ENCODE results near the gene KDM4C. TPM values are rescaled to one million over a fixed set of nuclear protein-coding genes. Genes with fewer than 3 reads are reported as not detected.

The KDM4C gene
- total RNA-seq, 1 donor from 2014 or later = 51.1 TPM

DNA sequence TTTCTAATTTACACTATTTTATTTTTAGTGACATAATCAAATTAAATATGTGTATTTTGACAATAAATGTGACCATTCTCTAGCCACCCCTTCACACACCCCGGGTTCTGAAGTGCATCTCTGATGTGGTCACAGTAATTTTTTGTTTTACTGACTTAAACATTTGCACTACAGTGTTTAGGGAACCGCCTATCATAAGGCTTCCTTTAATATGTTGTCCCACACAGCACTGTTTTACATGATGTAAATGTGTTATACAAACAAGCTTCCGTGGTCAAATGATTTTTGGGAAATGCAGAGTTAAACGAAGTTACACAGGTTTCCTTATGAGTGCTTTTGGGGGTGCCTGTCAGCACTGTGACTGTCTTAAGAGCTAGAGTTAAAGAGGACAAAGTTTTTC lies 86.5 kb downstream of the KDM4C start:
- DNase-seq (ENCODE audit: low spot score) (no peak), ATAC-seq (no peak)
- intact Hi-C loops (cut with DNase I) = loop anchor here (5.0 kb wide), 1 partner anchor 988 kb away; no protein-coding TSS in a partner anchor

DNA sequence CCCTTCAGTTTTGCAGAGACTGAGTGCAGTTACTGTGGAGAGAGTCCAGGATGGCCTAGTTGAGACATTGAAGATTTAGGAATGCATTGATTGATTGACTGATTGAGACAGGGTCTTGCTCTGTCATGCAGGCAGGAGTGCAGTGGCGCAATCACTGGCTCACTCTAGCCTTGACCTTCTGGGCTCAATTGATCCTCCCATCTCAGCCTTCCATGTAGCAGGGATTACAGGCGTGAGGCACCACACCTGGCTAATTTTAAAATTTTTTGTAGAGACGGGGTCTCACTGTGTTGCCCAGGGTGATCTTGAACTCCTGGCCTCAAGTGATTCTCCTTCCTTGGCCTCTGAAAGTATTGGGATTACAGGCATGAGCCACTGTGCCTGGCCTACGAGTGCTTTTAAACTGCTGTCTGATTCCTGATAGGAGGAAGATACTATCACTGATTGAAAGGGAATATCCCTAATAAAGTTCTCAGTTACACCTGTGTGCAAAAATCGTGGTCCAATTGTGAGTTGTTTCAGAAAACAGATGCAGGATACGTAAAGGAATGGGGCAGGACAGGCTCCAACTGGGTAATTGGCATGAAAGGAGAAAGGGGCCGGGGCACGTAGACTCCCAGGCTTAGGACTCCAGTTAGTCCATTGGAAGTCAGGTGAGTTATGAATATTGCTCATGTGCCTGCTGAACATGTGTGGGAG lies 87.5 kb downstream of the KDM4C start:
- ATAC-seq = no peak
- intact Hi-C loops (cut with DNase I) = no loop called here
- no peak for DNase-seq (ENCODE audit: low spot score)

DNA sequence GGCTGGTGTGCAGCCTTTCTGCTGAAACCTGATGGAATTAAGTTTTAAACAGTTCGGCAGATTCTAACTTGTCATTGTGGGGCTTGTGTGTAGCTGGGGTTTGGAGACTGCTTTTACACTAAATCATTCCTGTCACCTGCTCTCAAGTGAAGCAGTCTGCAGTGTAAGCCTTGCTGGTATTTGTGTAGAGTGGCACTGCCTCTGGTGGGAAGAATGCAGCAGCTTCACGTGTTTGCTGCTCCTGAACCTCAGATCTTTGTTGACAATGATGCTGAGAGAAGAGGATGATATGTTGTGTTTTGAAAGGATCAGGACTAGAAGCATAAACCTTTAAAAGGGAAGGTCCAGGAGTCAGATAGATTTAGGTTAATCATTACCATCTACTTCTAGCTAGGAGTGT lies 88.1 kb downstream of the KDM4C start:
- ATAC-seq (no peak), DNase-seq (ENCODE audit: low spot score) (no peak)
- intact Hi-C loops (cut with DNase I) = no loop called here

DNA sequence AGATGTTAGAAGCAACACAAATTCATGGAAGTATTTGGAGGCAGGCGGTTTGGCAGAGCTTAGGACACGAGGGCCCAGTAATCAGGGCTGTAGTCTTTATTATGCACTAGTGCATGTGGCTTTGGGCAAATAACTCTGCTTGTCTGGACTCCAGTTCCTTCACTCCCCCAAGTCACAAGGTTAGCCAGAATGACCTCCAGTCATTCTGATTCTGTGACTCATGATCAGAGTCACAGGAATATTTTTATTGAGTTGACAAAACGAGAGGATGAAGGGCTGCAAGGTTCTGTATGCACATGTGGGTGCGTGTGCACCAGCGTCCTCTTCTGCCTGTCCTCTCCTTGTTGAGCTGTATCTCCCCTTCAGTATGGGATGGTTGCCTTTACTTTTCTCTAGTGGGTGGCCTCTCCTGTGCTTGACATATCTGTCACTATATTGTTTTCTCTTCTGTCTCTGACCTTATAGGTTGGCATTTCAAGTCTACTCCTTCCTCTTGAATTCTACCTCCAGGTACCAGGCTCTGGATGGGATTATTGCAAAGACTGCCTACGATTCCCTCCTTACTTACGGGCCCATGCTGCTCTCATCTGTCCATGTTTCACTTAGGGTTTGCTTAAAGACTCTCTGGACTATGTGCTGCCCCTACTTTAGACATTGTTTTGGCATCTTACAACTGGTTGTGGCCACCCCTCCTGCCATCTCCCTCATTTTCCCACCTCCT lies 94.6 kb downstream of the KDM4C start:
- intact Hi-C loops (cut with DNase I) = no loop called here
- ATAC-seq (no peak), DNase-seq (ENCODE audit: low spot score) (no peak)

DNA sequence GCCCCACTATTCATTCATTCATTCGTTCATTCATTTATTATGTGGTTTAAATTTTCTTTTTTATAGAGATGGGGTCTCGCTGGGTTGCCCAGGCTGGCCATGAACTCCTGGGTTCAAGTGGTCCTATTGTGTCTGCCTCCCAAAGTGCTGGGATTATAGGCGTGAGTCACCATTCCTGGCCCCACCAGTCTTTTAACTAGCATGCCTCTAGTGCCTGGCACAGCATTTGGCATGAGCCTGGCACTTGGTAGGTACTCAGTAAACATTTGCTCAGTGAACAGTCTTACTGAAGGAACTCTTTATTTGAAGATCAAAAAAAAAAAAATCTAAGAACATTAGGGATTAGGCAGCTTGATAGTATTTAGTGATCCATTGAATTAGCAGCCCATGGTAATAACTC lies 98.1 kb downstream of the KDM4C start:
- no peak for DNase-seq (ENCODE audit: low spot score)
- intact Hi-C loops (cut with DNase I) = no loop called here
- no peak for ATAC-seq

DNA sequence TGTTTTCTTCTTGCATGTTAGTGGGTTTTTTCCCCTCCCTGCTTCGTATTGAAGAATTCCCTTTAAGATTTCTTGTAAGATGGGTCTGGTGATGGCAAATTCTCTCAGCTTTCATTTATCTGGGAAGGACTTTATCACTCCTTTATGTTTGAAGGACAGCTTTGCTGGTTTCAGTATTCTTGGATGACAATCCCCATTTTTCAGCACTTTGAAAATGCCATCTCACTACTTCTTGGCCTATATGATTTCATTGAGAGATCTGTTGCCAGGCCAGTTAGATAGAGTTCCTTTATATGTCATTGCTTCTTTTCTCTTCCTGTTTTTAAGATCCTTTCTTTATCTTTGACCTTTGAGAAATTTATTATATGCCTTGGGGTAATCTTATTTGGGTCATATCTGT lies 106.3 kb downstream of the KDM4C start:
- ATAC-seq = no peak
- intact Hi-C loops (cut with DNase I) = no loop called here
- DNase-seq (ENCODE audit: low spot score) = no peak

DNA sequence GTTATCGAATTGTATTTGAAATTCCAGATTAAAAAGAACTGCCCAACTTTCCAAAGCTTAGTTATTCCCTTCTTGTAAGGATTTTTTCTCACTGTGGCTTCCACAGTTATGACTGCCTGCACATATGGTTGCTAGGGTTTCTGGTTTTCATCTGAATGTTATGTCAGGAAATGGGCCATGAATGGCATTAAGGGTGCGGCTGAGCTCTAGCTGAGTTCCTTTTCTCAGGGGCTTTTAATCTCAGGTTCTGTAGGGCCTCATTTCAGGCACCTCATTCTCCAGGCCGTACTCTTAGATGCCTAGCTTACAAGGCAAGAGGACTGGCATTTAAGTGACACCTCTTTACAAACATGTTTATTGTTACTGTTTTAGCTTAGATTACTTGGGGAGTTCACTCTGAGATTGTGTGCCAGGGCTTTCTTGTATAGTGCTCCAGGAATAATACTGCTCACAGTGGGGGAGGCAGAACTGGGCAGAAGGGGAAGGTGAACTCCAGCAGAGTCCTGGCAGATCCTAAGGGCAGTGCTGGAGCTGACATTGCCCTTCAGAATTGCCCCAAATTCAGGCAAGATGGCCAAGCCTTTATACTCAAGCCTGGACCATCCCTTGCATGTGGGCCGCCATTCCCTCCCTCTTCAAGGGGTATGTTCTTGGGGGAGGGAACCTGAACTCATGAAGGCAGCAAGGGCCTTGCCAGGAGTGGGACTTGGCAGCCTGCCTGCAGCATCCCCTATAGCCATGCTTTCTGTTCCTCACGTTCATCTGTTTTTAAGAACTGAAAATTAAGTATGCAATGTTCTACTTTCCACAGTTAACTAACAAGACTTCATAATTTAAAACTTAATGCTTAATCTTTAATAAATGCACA lies 111.5 kb downstream of the KDM4C start:
- DNase-seq (ENCODE audit: low spot score) (no peak), ATAC-seq (no peak)
- intact Hi-C loops (cut with DNase I) = no loop called here

DNA sequence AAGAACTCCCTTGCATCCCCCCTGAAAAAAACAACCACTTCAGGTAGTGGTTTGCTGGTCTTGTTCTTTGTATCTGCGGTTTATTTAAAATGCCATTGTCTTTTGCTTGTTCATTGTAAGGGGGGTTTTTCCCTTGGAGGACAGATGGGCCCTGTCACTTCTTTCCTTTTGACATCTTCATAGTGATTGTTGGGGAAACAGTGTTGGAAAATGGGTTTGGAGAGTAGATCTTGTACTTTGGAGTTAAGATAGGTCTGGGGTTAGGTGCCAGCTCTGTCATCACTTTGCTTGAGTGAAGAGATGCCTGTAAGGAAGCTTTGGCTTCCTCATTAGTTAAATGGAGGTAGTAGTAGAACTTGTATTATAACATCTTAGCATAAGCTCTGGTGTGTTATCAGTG lies 112.4 kb downstream of the KDM4C start:
- intact Hi-C loops (cut with DNase I) = no loop called here
- DNase-seq (ENCODE audit: low spot score) = no peak
- ATAC-seq = no peak

DNA sequence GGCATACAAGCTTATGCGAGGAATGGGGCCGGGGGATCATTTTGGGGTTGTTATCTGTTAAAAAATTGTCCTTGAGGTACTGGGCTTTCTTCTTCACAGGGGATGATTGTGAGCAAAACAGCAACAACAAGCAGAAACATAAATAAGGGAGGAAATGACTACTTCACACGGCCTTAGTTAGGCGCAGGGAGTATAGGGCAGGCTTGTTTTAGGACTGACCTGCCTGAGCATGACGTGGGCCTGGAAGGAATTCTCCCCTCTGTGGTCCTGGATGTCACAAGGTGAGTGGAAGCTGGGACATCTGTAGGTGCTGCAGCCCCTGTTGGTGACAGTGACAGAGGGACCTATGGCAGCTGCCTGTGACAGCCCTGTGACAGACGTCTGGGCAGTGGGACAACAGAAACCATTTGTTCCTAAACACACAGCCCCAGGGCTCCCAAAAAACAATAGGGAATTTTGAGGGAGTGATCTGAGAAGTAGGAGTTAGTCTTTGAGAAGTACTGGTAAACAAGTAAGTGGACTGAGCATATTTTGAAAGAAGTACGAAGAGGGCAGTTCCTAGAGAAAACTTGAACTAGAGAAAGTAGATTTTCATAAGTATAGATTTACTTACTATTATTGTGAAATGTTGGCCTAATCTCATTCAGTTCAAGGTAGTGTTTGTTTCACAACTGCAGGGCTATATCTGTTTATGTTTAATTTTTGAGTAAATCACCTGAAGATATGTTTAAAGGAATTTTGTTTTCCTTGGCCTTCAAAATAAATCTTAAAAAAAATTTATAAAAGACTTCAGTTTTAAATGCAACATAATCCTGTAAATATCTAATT lies 113.1 kb downstream of the KDM4C start:
- ATAC-seq (no peak), DNase-seq (ENCODE audit: low spot score) (no peak)
- intact Hi-C loops (cut with DNase I) = no loop called here

DNA sequence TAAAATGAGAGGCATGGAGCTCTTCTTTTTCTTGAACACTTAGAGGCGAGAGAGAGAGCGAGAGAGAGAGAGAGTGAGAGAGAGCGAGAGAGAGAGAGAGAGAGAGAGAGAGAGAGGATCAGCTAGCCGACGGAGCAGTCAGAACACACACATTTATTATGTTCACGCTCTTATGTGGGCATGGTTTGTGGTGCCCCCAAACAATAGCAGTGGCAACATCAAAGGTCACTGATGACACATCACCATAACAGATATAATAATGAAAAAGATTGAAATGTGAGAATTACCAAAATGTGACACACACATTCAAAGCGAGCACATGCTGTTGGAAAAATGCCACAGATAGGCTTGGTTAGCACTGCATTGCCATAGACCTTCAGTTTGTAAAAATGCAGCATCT lies 116.1 kb downstream of the KDM4C start:
- no peak for DNase-seq (ENCODE audit: low spot score)
- intact Hi-C loops (cut with DNase I) = no loop called here
- ATAC-seq = no peak

DNA sequence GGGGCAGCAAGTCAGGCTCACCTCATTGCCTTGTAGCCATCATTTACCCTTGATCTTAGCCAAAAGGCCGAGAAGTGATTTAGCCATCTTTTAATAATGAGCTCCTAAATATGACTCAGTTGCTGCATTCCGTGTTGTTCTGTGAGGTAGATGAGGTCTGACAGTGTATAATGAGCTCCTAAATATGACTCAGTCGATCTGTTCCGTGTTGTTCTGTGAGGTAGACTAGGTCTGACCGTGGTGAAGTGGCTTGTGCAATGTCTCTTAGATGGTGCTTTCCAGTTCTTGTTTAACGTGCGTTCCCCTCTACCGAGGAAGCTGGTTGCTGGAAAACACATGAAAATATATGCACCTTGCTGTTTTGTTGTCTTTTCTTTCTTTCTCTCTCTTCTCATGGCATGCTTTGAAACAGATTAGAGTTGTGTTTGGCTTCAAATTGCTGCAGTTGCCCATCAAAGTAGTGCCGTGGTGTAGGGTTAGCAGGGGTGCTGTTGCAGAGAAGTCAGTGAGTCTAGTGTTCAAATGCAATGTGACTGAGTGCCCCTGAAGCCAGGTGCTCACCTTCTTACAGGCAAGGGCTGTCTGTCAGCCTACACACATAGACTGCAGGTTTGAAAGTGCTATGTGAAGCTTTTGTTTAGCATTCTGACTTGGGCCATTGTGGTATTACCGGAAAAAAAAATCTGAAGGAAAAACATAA lies 118.6 kb downstream of the KDM4C start:
- ATAC-seq = no peak
- DNase-seq (ENCODE audit: low spot score) = no peak
- intact Hi-C loops (cut with DNase I) = no loop called here

DNA sequence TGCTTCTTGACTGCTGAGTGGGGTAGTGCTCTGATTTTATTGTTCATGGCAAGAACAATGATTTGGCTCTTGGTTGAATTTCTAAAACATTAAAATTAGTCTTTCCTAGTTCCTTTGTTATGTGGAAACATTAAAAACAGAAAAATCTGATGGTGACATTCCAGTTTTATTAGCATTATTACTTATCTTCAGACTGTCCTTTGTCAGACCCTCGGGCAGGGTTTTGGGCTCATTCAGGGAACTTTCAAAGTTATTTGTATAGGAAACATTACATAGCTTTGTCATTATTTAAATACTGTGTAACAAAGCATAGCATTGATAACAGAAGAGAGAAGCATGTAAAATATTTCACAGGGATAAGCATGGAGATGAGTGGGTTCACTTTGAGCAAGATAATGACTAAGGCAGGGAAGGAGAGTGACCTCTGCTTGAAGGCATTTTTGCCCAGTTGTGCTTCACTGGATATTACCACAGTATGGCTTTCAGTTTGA lies 119.9 kb downstream of the KDM4C start:
- DNase-seq (ENCODE audit: low spot score) (no peak), ATAC-seq (no peak)
- intact Hi-C loops (cut with DNase I) = no loop called here

DNA sequence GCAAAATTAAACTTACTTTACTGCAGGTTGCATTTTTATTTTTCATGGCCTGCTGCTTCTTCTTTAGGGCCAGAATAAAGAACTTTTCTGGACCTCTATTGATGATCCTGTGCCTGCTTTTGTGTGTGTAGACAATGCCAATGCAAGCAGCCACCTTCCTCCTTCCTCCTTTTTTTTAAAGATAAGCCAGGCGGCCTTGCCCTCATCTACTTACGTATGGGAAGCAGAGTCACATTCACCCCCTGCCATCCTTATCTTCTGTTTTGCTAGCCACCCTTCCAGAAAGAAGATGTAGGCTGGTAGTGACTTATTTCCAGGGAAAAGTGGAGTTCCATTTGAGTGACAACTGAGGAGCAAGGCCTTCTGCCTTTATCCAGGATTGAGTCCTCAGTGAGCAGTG lies 122.9 kb downstream of the KDM4C start:
- intact Hi-C loops (cut with DNase I) = no loop called here
- DNase-seq (ENCODE audit: low spot score) (no peak), ATAC-seq (no peak)

DNA sequence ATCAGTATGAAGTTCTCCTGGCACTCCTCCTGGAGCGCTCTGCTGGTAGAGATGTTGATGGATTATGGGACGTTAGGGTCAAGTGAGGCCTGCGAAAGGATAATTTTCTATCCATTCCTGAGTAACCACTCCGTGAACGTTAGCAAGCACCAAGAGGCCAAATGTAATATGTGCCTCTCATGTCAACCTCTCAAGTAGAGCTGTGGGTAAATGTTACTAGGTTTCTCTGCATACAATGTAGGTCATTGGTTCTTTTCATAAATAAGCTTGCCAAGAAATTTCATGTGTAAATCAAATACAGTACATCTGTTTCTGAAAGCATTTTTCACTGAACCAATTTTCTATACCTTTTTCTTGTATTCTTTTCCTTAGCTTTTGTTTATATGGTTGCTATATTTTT lies 126.3 kb downstream of the KDM4C start:
- no peak for DNase-seq (ENCODE audit: low spot score)

DNA sequence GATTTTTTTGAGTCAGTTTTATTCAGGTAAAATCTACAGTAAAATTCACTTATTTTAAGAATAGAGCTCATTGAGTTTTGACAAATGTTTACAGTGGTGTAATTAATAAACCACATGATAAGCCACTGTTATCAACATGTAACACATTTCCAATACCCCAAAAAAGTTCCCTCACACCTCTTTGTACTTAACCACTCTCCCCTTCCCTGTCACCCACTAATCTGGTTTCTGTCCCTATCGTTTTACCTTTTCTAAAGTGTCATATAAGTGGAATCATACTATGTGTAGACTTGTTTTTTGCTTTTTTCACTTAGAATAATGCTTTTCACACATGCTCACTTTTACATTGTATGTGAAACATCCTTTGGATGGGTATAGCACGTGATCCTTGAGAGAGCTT lies 127.2 kb downstream of the KDM4C start:
- ATAC-seq (no peak), DNase-seq (ENCODE audit: low spot score) (no peak)
- intact Hi-C loops (cut with DNase I) = no loop called here

More for the DNA sequence above, 126.3 kb downstream of the KDM4C start:
- ATAC-seq = no peak
- intact Hi-C loops (cut with DNase I) = no loop called here

DNA sequence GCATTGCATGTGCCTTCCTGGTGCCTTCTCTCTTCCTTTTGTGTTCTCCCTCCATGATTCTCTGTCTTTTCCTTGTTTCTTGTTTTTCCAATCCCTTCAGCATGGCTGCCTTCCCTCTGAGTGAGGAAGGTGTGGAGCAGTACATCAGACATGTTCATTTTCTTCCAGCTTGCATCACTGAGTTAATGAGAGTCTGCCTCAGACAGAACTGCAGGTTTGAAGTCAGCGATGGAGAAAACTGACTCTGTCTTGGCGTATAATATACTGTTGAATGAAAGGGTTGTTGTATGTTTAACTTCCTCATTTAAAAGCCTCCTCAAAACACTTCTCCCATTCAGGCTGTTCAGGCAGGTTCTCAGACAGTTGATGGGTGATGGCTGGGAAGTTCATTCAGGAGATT lies 129.3 kb downstream of the KDM4C start:
- DNase-seq (ENCODE audit: low spot score) = no peak
- intact Hi-C loops (cut with DNase I) = no loop called here
- ATAC-seq = no peak

DNA sequence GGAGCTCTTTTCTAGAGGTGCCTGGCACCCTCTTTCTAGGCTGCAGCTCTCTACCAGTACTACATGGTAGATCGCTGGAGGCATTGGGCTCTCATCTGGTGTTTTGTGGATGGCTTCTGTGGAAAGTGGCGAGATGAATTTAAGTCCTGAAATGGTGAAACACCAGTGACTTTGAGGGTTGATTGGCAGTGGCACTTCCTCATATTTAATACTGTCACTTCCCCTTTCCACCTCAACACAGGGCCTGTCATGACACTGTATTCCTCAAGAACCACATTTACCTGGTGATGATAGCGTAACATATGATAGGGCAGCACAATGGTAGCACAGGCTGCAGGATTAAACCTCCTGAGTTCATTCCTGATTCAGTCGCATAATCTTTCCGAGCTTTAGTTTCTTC lies 132.1 kb downstream of the KDM4C start:
- ATAC-seq (no peak), DNase-seq (ENCODE audit: low spot score) (no peak)
- intact Hi-C loops (cut with DNase I) = no loop called here

DNA sequence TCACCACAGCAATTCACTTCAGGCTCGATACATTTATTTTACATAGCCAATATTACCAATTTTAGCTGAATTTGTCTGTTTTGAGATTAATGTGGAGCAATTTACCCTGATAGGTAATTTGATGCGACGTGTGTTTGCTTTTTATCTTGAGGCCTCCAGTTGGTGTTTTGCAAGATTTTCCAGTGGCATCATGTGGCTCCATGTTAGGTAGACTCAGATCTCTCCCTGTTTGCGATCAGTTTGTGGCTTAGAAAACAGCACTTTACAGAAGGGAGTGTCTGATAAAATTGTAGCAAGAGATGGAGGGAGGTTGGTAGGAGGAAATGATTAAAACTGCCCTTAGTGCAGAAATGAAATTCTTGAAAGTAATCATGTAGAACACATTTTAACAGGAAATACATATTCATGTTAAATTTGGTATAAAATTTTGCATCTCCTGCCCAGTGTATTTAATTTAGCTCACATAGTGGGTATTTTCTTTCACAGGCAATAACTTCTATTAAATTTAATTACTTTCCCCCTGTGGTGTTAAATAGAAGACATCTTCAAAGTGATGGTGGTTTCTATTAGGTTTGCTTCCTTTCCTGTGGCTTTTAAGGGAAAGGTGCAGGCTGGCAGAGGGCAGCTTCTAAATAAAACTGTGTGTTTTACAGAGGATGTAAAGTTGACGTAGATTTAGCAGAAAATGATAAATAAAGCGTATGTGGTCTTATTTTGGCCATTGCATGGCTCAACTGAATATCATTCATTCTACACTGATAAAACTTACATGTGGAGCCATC lies 135.8 kb downstream of the KDM4C start:
- no peak for ATAC-seq
- intact Hi-C loops (cut with DNase I) = no loop called here
- DNase-seq (ENCODE audit: low spot score) = no peak

Measured in sciatic nerve (tissue), 2 donors.